Endothelial cell of umbilical vein (primary cell): Measurements from ENCODE around the gene TXNL4B. TPM values are rescaled to one million over a fixed set of nuclear protein-coding genes. Genes with fewer than 3 reads are reported as not detected.

Experiments used
- BruUV-seq: library from RNA; stranded (reverse); fragments of 400-500 nt; replicated peaks from 2 replicates; lab custom pipeline; 2021; lab: Mats Ljungman, UMichigan
- CTCF ChIA-PET: fragments of 300-600, 350-600 bp; sonication (Branson Sonifier 250); formaldehyde crosslinking; loops from one replicate; lab custom pipeline; 2021; ENCODE audit warnings: antibody characterized with exemption, inconsistent platforms; lab: Charles Lee
- POLR2A ChIA-PET: fragments of 300-600, 350-600 bp; sonication (Branson Sonifier 250); formaldehyde crosslinking; loops from one replicate; lab custom pipeline; 2021; ENCODE audit warnings: antibody characterized with exemption, inconsistent platforms; lab: Charles Lee
- DNase-seq: peaks from one replicate; pipeline ENCODE4 v3.0.0-alpha.2; 2011; ENCODE audit warnings: low read depth, low spot score
- FAIRE-seq: peaks from 2 replicates; lab custom pipeline; 2011; peaks lifted over from hg19 to GRCh38; lab: Jason Lieb, UNC
- H2AFZ ChIP-seq: 2 replicates; pipeline ENCODE4 v1.6.0; 2012; ENCODE audit warnings: low read depth, low read length, control low read depth, inconsistent platforms
- H3K27ac ChIP-seq: 2 replicates; pipeline ENCODE4 v1.5.1; 2011; ENCODE audit warnings: low read depth, mild to moderate bottlenecking, control low read depth, low read length, moderate library complexity; ENCODE audit not compliant: insufficient read depth
- H3K27me3 ChIP-seq, 2 experiments: 2 replicates each; pipeline versions ENCODE4 v1.6.0 to v1.6.1; 2011; ENCODE audit warnings: low read length in 2 of 2, mixed read lengths in 1 of 2; ENCODE audit not compliant: control insufficient read depth in 2 of 2, insufficient read depth in 2 of 2
- H3K36me3 ChIP-seq, 2 experiments: 2 replicates in 1 of 2; 3 replicates in 1 of 2; pipeline ENCODE4 v1.5.1; 2011; ENCODE audit warnings: low read length in 2 of 2, mild to moderate bottlenecking in 1 of 2, moderate library complexity in 1 of 2; ENCODE audit not compliant: control insufficient read depth in 2 of 2, insufficient read depth in 2 of 2; ENCODE audit errors: extremely low read depth in 1 of 2
- H3K4me1 ChIP-seq: 3 replicates; pipeline ENCODE4 v1.5.1; 2011; ENCODE audit warnings: mild to moderate bottlenecking, low read length; ENCODE audit not compliant: control insufficient read depth, insufficient read depth; ENCODE audit errors: extremely low read depth
- H3K4me2 ChIP-seq: 2 replicates; pipeline ENCODE4 v1.6.1; 2011; ENCODE audit warnings: low read length, control low read depth, mixed read lengths; ENCODE audit not compliant: insufficient read depth
- H3K4me3 ChIP-seq, 3 experiments: fragments of 200-600 bp in 1 of 3; sonication (generic), shearing (Covaris generic) in 1 of 3; replicated peaks in 1 of 3; 2 replicates each; pipeline ENCODE4 v1.5.1; 2011 to 2016; ENCODE audit warnings: control low read depth in 3 of 3, low read length in 3 of 3, mild to moderate bottlenecking in 2 of 3, inconsistent platforms in 1 of 3, low read depth in 1 of 3, moderate library complexity in 1 of 3; ENCODE audit not compliant: insufficient read depth in 1 of 3
- H3K79me2 ChIP-seq: 2 replicates; pipeline ENCODE4 v1.6.0; 2012; ENCODE audit warnings: low read length, inconsistent platforms; ENCODE audit not compliant: control insufficient read depth, insufficient read depth
- H3K9ac ChIP-seq: replicated peaks from 2 replicates; pipeline ENCODE3; 2011; ENCODE audit warnings: low read length, control low read depth; ENCODE audit not compliant: insufficient read depth; ENCODE audit errors: extremely low read depth
- H3K9me1 ChIP-seq: replicated peaks from 3 replicates; pipeline ENCODE4 v1.6.0; 2011; ENCODE audit warnings: mild to moderate bottlenecking, low read length; ENCODE audit not compliant: control insufficient read depth, insufficient read depth; ENCODE audit errors: extremely low read depth
- H3K9me3 ChIP-seq: replicated peaks from 2 replicates; pipeline ENCODE4 v1.5.1; 2012; ENCODE audit warnings: low read length, inconsistent platforms; ENCODE audit not compliant: control insufficient read depth, insufficient read depth
- H4K20me1 ChIP-seq: replicated peaks from 2 replicates; pipeline ENCODE3; 2011; ENCODE audit warnings: mild to moderate bottlenecking, low read length; ENCODE audit not compliant: control insufficient read depth, insufficient read depth; ENCODE audit errors: extremely low read depth
- CTCF ChIP-seq, 2 donors: IDR thresholded peaks; 1 replicate in 1 of 2; 2 replicates in 1 of 2; pipeline ENCODE4 v1.5.1; 2011; ENCODE audit warnings: low read length in 2 of 2, mild to moderate bottlenecking in 2 of 2, moderate library complexity in 2 of 2, control low read depth in 1 of 2, inconsistent platforms in 1 of 2, low read depth in 1 of 2; ENCODE audit not compliant: insufficient read depth in 1 of 2; ENCODE audit errors: extremely low read depth in 1 of 2
- EZH2 ChIP-seq: IDR thresholded peaks from 2 replicates; pipeline ENCODE4 v1.6.1; 2012; ENCODE audit warnings: borderline replicate concordance, low read depth, mild to moderate bottlenecking, moderate library complexity, low read length, inconsistent platforms; ENCODE audit not compliant: severe bottlenecking
- FOS ChIP-seq: IDR thresholded peaks from 2 replicates; pipeline ENCODE4 v1.6.1; 2011; ENCODE audit warnings: mild to moderate bottlenecking, low read length, moderate library complexity, borderline replicate concordance; ENCODE audit not compliant: insufficient read depth
- GATA2 ChIP-seq: IDR thresholded peaks from 2 replicates; pipeline ENCODE4 v1.7.0; 2011; ENCODE audit warnings: low read depth, mild to moderate bottlenecking, moderate library complexity, mixed read lengths, low read length; ENCODE audit not compliant: insufficient read length, insufficient read depth
- JUN ChIP-seq: IDR thresholded peaks from 2 replicates; pipeline ENCODE4 v1.6.1; 2011; ENCODE audit warnings: borderline replicate concordance, low read depth; ENCODE audit not compliant: insufficient read length, insufficient read depth
- MAX ChIP-seq: IDR thresholded peaks from 2 replicates; pipeline ENCODE4 v1.6.1; 2011; ENCODE audit not compliant: insufficient read depth, insufficient read length
- MYC ChIP-seq: IDR thresholded peaks from one replicate; pipeline ENCODE4 v1.6.1; 2011; ENCODE audit warnings: mild to moderate bottlenecking, low read depth, low read length
- POLR2A ChIP-seq: IDR thresholded peaks from 2 replicates; pipeline ENCODE4 v1.6.1; 2012; ENCODE audit warnings: low read depth, mild to moderate bottlenecking, control low read depth, low read length
- POLR2AphosphoS5 ChIP-seq: IDR thresholded peaks from 2 replicates; pipeline ENCODE4 v1.6.1; 2012; ENCODE audit warnings: low read depth, mild to moderate bottlenecking, control low read depth, low read length, moderate library complexity; ENCODE audit not compliant: insufficient read depth
- dilution Hi-C: fragments of 300-500 bp; cut with MboI; formaldehyde crosslinking; loops from one replicate; pipeline ENCODE4 v1.15.0; 2019; ENCODE audit warnings: low sequenced_read_pairs; ENCODE audit not compliant: extremely low pct_ligation_motif_present
- intact Hi-C: fragments of 100-400 bp; cut with micrococcal nuclease; formaldehyde crosslinking; loops from one replicate; pipeline ENCODE4 v1.10.0; 2022
- polyA plus RNA-seq, 4 experiments: library from polyadenylated mRNA; depleted of rRNA in 3 of 4; stranded (reverse) in 3 of 4; unstranded in 1 of 4; fragments of >200 nt; gene quantifications; 2 replicates each; pipeline versions ENCODE4 v1.2.1 to v1.2.3, GENCODE V29; 2011 to 2012; ENCODE audit warnings: missing spikeins in 1 of 4
- total RNA-seq: library from RNA; stranded (reverse); gene quantifications from 2 replicates; pipeline ENCODE4 v1.2.3, GENCODE V29; 2021

TXNL4B gene
- total and polyA plus RNA-seq, 2 donors (not counting 3 experiments of a cell fraction or from before 2014, with no cell fraction given), result 10.0 to 12.7 TPM

- H3K79me2 ChIP-seq, result no peaks in the 10 kb centered on the region
- no peak overlapping the region for H3K9ac ChIP-seq
- H4K20me1 ChIP-seq, result no peaks in the 10 kb centered on the region
- TF ChIP-seq MAX (no peak), POLR2A (no peak), GATA2 (no peak), MYC (no peak), JUN (no peak), FOS (no peak), EZH2 (no peak), POLR2AphosphoS5 (no peak), CTCF (IDR thresholded peaks at IDR 0.05; ENCODE audit: extremely low read depth in 1 of 2, insufficient read depth in 1 of 2, low read depth in 1 of 2, low read length in 2 of 2) (no peak)
- H3K27ac ChIP-seq, result no peak overlapping the region
- H3K9me3 ChIP-seq, result no peaks in the 10 kb centered on the region
- intact Hi-C loops (no loop called here), dilution Hi-C loops (no loop called here)
- no peak overlapping the region for H3K4me3 ChIP-seq
- POLR2A ChIA-PET, result no interaction called here
- CTCF ChIA-PET, result no interaction called here
- H3K36me3 ChIP-seq, result peaks cover 32 to 83% of the 10 kb centered on the region in 2 experiments
- H3K4me2 ChIP-seq, result no peak overlapping the region
- no peaks in the 10 kb centered on the region for H3K9me1 ChIP-seq
- H3K27me3 ChIP-seq, result no peaks in the 10 kb centered on the region
- FAIRE-seq (no peak), DNase-seq (no peak)
- no peak overlapping the region for H2AFZ ChIP-seq
- BruUV-seq, result no TSS peak
- H3K4me1 ChIP-seq, result no peaks in the 10 kb centered on the region
Observed at GRCh38 chr16:72105978-72106377, 12.6 kb upstream of the TXNL4B start.
